Measurements from ENCODE around the gene DENND4A. TPM values are rescaled to one million over a fixed set of nuclear protein-coding genes. Genes with fewer than 3 reads are reported as not detected.
A peak's percentile ranks its signal among the peaks of the same experiment; 100 is the strongest.

Gene DENND4A
- total and polyA plus RNA-seq, 9 of the 15 experiments (the other 6 are each of a cell fraction or from before 2014, with no cell fraction given), result 6.8 to 32.3 (median 19.9) TPM

- no TSS peak for BruUV-seq (replicated peaks)
- H3K9ac ChIP-seq (ENCODE audit: insufficient read depth in 1 of 2, low read depth in 2 of 2, low read length in 2 of 2), result peak overlapping the region in 1 of 2 experiments; percentile 15; a peak in 1 of 4 replicates
- FAIRE-seq (no peak), ATAC-seq (peak; percentile 23; the same call in 1 of the 3 replicates), DNase-seq (ENCODE audit: extremely low read depth in 1 of 4, low spot score in 3 of 4) (peak in 1 of 4 experiments; percentile 52)
- in situ Hi-C loops (cut with MboI) (no loop called here), intact Hi-C loops (cut with micrococcal nuclease) (no loop called here)
- ChIA-PET POLR2A (interaction anchor here (0.8 to 1.3 kb wide), 3 partner anchors 14 to 22 kb away, joined by 3 to 4 read pairs (median 3); no protein-coding TSS in a partner anchor), CTCF (ENCODE audit: low intra/inter-chr PET ratio) (no interaction called here)
- no peaks in the 10 kb centered on the region for H3K36me3 ChIP-seq (ENCODE audit: control insufficient read depth, insufficient read depth, low read length)
- no peak for TF ChIP-seq KLF16 (IDR thresholded peaks at IDR 0.05)
- peak; percentile 46 for TF ChIP-seq EGR1 (conservative IDR thresholded peaks at IDR 0.05)
- TF ChIP-seq FUS (optimal IDR thresholded peaks at IDR 0.05; ENCODE audit: low read depth, low read length), result no peak
- peak; percentile 37; the same call in 1 of the 2 replicates for TF ChIP-seq MTA3 (IDR thresholded peaks at IDR 0.05; ENCODE audit: borderline replicate concordance)
- TF ChIP-seq CREM (IDR thresholded peaks at IDR 0.05; ENCODE audit: low read depth), result peak; percentile 28; the same call in 1 of the 2 replicates
- 0 out of 4 replicates have a peak, but pooled peaks of 1 of the 2 experiments have one; percentile 26 for TF ChIP-seq FOXK2 (conservative IDR thresholded peaks at IDR 0.05 in 1 of 2, IDR thresholded peaks at IDR 0.05 in 1 of 2; ENCODE audit: low read depth in 2 of 2)
- no peak for TF ChIP-seq CEBPG (CRISPR knock-in tag; IDR thresholded peaks at IDR 0.05)
- peak in 1 of 2 experiments; percentile 39; a peak in 3 of 4 replicates for TF ChIP-seq CEBPG (tag; conservative IDR thresholded peaks at IDR 0.05 in 1 of 2, IDR thresholded peaks at IDR 0.05 in 1 of 2)
- peak; percentile 68 for TF ChIP-seq CEBPB (tag; IDR thresholded peaks at IDR 0.05)
- no peak for TF ChIP-seq ZC3H11A (IDR thresholded peaks at IDR 0.05; ENCODE audit: low read depth, low read length)
- peak in 1 of 2 experiments; percentile 23; a peak in 1 of 4 replicates for TF ChIP-seq NRF1 (conservative IDR thresholded peaks at IDR 0.05 in 1 of 2, IDR thresholded peaks at IDR 0.05 in 1 of 2)
- peak; percentile 94 for TF ChIP-seq PRDM10 (IDR thresholded peaks at IDR 0.05; ENCODE audit: partially characterized antibody)
- peaks cover 13 to 28% of the 10 kb centered on the region in 2 experiments; a peak in 4 of 5 replicates for H3K4me1 ChIP-seq (replicated peaks in 1 of 2; ENCODE audit: control insufficient read depth in 2 of 2, insufficient read depth in 2 of 2, low read length in 2 of 2)
- H3K79me2 ChIP-seq (ENCODE audit: control insufficient read depth, insufficient read depth, low read length), result no peaks in the 10 kb centered on the region
- H3K27me3 ChIP-seq (ENCODE audit: control insufficient read depth in 2 of 2, insufficient read depth in 2 of 2, low read length in 2 of 2), result no peaks in the 10 kb centered on the region
- WGBS (ENCODE audit: insufficient coverage, low coverage, missing lambda C conversion rate), result 42% methylated on average over 11 of the region's 11 CpGs
- peak overlapping the region; percentile 24; the same call in 1 of the 2 replicates for H3K4me2 ChIP-seq (ENCODE audit: insufficient read depth, low read length)
- H3K9me3 ChIP-seq (replicated peaks; ENCODE audit: control insufficient read depth, insufficient read depth, low read depth, low read length), result no peaks in the 10 kb centered on the region
- H3K4me3 ChIP-seq, result no peak overlapping the region
- peak overlapping the region; percentile 67 for H2AFZ ChIP-seq (ENCODE audit: low read depth, low read length)
- no peaks in the 10 kb centered on the region for H3K9me1 ChIP-seq (ENCODE audit: control insufficient read depth, insufficient read depth, low read length)
- no peak overlapping the region for H3K27ac ChIP-seq (ENCODE audit: extremely low read depth, low read depth, low read length)
- no peaks in the 10 kb centered on the region for H4K20me1 ChIP-seq (replicated peaks; ENCODE audit: control insufficient read depth, insufficient read depth, low read length)
Measured at GRCh38 chr15:65841121-65841930, 49.2 kb upstream of the DENND4A start.
